Mucosa of descending colon (tissue), 3 donors: ENCODE measurements around the gene ASTN2. TPM values are rescaled to one million over a fixed set of nuclear protein-coding genes. Genes with fewer than 3 reads are reported as not detected.
"Not testable (repeated sequence)": the region's sequence is repeated elsewhere in the genome, so short reads cannot be mapped to it uniquely, and the experiment has no call there.

ENCODE experiments used
- ATAC-seq: fragments of 200-7000 bp; cut with Tn5 transposase; one replicate; pipeline ENCODE4 v1.9.1; 2020; ENCODE audit warnings: mild to moderate bottlenecking, moderate library complexity
- DNase-seq, 3 donors: peaks; one replicate each; pipeline ENCODE4 v3.0.0-alpha.2; 2020
- H3K36me3 ChIP-seq: fragments of 200-600 bp; one replicate; pipeline ENCODE4 v1.8.0; 2021; ENCODE audit warnings: low read depth, mild to moderate bottlenecking
- H3K4me1 ChIP-seq: fragments of 200-600 bp; one replicate; pipeline ENCODE4 v1.8.0; 2021; ENCODE audit warnings: low read depth, mild to moderate bottlenecking
- H3K4me3 ChIP-seq: fragments of 200-600 bp; one replicate; pipeline ENCODE4 v1.8.0; 2021; ENCODE audit warnings: mild to moderate bottlenecking
- H3K9me3 ChIP-seq: fragments of 200-600 bp; one replicate; pipeline ENCODE4 v1.8.0; 2021; ENCODE audit warnings: mild to moderate bottlenecking
- CTCF ChIP-seq: fragments of 200-600 bp; IDR thresholded peaks from one replicate; pipeline ENCODE4 v1.8.0; 2022; ENCODE audit warnings: antibody characterized with exemption, mild to moderate bottlenecking
- intact Hi-C, 2 donors: fragments of 100-400 bp; cut with DNase I in 1 of 2; cut with micrococcal nuclease in 1 of 2; formaldehyde crosslinking; loops; one replicate each; pipeline versions ENCODE4 v1.11.0 to v1.11.1; 2022; cut with DNase I, micrococcal nuclease
- total RNA-seq, 3 donors: library from RNA; stranded (reverse); fragmentation: NEBNext Ultra II Directional in 2 of 3; extraction: Animal tissue kit (Norgen Biotek cat#: 25700) in 2 of 3; gene quantifications; one replicate each; pipeline versions ENCODE4 v1.2.1 to v1.2.4, GENCODE V29; 2021 to 2023
- donor health status: DM: no; HTN: no; CAD: no; lungs with moderate emphysema.
- donor health status: DM: no; HTN: no; CAD: no.
- donor health status: DM: no; HTN: yes; CAD: no.

ASTN2 gene
- total RNA-seq, 3 donors from 2014 or later = 3.5 to 6.1 (median 5.4) TPM

- DNase-seq (no peak), ATAC-seq (no peak)
- intact Hi-C loops = no loop called here
- Histone ChIP-seq H3K4me3 (no peak overlapping the region), H3K4me1 (no peaks in the 10 kb centered on the region), H3K36me3 (no peaks in the 10 kb centered on the region), H3K9me3 (no peaks in the 10 kb centered on the region)
- TF ChIP-seq CTCF = no peak
Measured at GRCh38 chr9:116837018-116837989, 577.6 kb downstream of the ASTN2 start.

- H3K4me3 ChIP-seq, H3K9me3 ChIP-seq, DNase-seq, ATAC-seq, intact Hi-C loops, H3K36me3 ChIP-seq, H3K4me1 ChIP-seq: not testable (repeated sequence)
Measured at GRCh38 chr9:116830321-116830720, 584.5 kb downstream of the ASTN2 start.

GRCh38 chr9:116821633-116822229 is 593.1 kb downstream of the ASTN2 start:
- DNase-seq (no peak), ATAC-seq (no peak)
- H3K9me3 ChIP-seq = no peaks in the 10 kb centered on the region
- intact Hi-C loops = no loop called here
- H3K36me3 ChIP-seq = no peaks in the 10 kb centered on the region
- no peak overlapping the region for H3K4me3 ChIP-seq
- no peak for TF ChIP-seq CTCF
- no peaks in the 10 kb centered on the region for H3K4me1 ChIP-seq

GRCh38 chr9:116819116-116819515 is 595.7 kb downstream of the ASTN2 start:
- Histone ChIP-seq H3K9me3 (no peaks in the 10 kb centered on the region), H3K4me3 (no peak overlapping the region), H3K4me1 (no peaks in the 10 kb centered on the region), H3K36me3 (no peaks in the 10 kb centered on the region)
- DNase-seq (no peak), ATAC-seq (no peak)
- TF ChIP-seq CTCF = no peak
- intact Hi-C loops = no loop called here

- H3K36me3 ChIP-seq = no peaks in the 10 kb centered on the region
- no peak overlapping the region for H3K4me3 ChIP-seq
- intact Hi-C loops = no loop called here
- H3K9me3 ChIP-seq = no peaks in the 10 kb centered on the region
- ATAC-seq (no peak), DNase-seq (no peak)
- no peaks in the 10 kb centered on the region for H3K4me1 ChIP-seq
- TF ChIP-seq CTCF = no peak
Measured at GRCh38 chr9:116817762-116818161, 597.1 kb downstream of the ASTN2 start.

GRCh38 chr9:116816484-116816883 is 598.4 kb downstream of the ASTN2 start:
- DNase-seq (no peak), ATAC-seq (no peak)
- H3K4me3 ChIP-seq = no peak overlapping the region
- TF ChIP-seq CTCF = no peak
- H3K36me3 ChIP-seq = no peaks in the 10 kb centered on the region
- intact Hi-C loops = no loop called here
- no peaks in the 10 kb centered on the region for H3K4me1 ChIP-seq
- no peaks in the 10 kb centered on the region for H3K9me3 ChIP-seq
